ENCODE data around the gene RGS12. TPM values are rescaled to one million over a fixed set of nuclear protein-coding genes. Genes with fewer than 3 reads are reported as not detected.

RGS12 gene
- total RNA-seq, 1 donor from 2014 or later, result 107 TPM

GRCh38 chr4:3304831-3305609 is 12.2 kb downstream of the RGS12 start:
- Mint-ChIP-seq H3K27me3 (ENCODE audit: unreplicated experiment) (peaks cover 5% of the 10 kb centered on the region), H3K36me3 (ENCODE audit: unreplicated experiment) (no peaks in the 10 kb centered on the region), H3K9me3 (ENCODE audit: unreplicated experiment) (peaks cover 8% of the 10 kb centered on the region), H3K4me3 (ENCODE audit: unreplicated experiment) (peak overlapping the region; percentile 68), H3K27ac (ENCODE audit: unreplicated experiment) (peak overlapping the region; percentile 86), H3K4me1 (ENCODE audit: low read depth, unreplicated experiment) (peaks cover 54% of the 10 kb centered on the region)
- no peak for TF ChIP-seq CTCF (IDR thresholded peaks at IDR 0.05; ENCODE audit: partially characterized antibody, unreplicated experiment)
- no peak for DNase-seq

GRCh38 chr4:3305610-3306371 is 13.0 kb downstream of the RGS12 start:
- H3K27ac Mint-ChIP-seq (ENCODE audit: unreplicated experiment), result peak overlapping the region; percentile 86
- DNase-seq, result no peak

GRCh38 chr4:3306450-3306849 is 13.6 kb downstream of the RGS12 start:
- no peak for TF ChIP-seq CTCF (IDR thresholded peaks at IDR 0.05; ENCODE audit: partially characterized antibody, unreplicated experiment)
- Mint-ChIP-seq H3K9me3 (ENCODE audit: unreplicated experiment) (peaks cover 9% of the 10 kb centered on the region), H3K4me3 (ENCODE audit: unreplicated experiment) (peak overlapping the region; percentile 49), H3K27ac (ENCODE audit: unreplicated experiment) (peak overlapping the region; percentile 86), H3K27me3 (ENCODE audit: unreplicated experiment) (peaks cover 7% of the 10 kb centered on the region), H3K36me3 (ENCODE audit: unreplicated experiment) (no peaks in the 10 kb centered on the region), H3K4me1 (ENCODE audit: low read depth, unreplicated experiment) (peaks cover 59% of the 10 kb centered on the region)
- no peak for DNase-seq

More at GRCh38 chr4:3305610-3306371, 13.0 kb downstream of the RGS12 start:
- Mint-ChIP-seq H3K4me3 (ENCODE audit: unreplicated experiment) (peak overlapping the region; percentile 68), H3K4me1 (ENCODE audit: low read depth, unreplicated experiment) (peaks cover 58% of the 10 kb centered on the region), H3K9me3 (ENCODE audit: unreplicated experiment) (peaks cover 7% of the 10 kb centered on the region), H3K27me3 (ENCODE audit: unreplicated experiment) (peaks cover 5% of the 10 kb centered on the region), H3K36me3 (ENCODE audit: unreplicated experiment) (no peaks in the 10 kb centered on the region)
- TF ChIP-seq CTCF (IDR thresholded peaks at IDR 0.05; ENCODE audit: partially characterized antibody, unreplicated experiment), result no peak

- no peak for DNase-seq
- peaks cover 6% of the 10 kb centered on the region for H3K27me3 Mint-ChIP-seq (ENCODE audit: unreplicated experiment)
- H3K36me3 Mint-ChIP-seq (ENCODE audit: unreplicated experiment), result no peaks in the 10 kb centered on the region
- TF ChIP-seq CTCF (IDR thresholded peaks at IDR 0.05; ENCODE audit: partially characterized antibody, unreplicated experiment), result no peak
- peaks cover 59% of the 10 kb centered on the region for H3K4me1 Mint-ChIP-seq (ENCODE audit: low read depth, unreplicated experiment)
- H3K9me3 Mint-ChIP-seq (ENCODE audit: unreplicated experiment), result peaks cover 9% of the 10 kb centered on the region
- H3K27ac Mint-ChIP-seq (ENCODE audit: unreplicated experiment), result peak overlapping the region; percentile 59
- peak overlapping the region; percentile 49 for H3K4me3 Mint-ChIP-seq (ENCODE audit: unreplicated experiment)
Measured at GRCh38 chr4:3307060-3307459, 14.2 kb downstream of the RGS12 start.

- H3K4me1 Mint-ChIP-seq (ENCODE audit: low read depth, unreplicated experiment), result peaks cover 59% of the 10 kb centered on the region
- peaks cover 6% of the 10 kb centered on the region for H3K27me3 Mint-ChIP-seq (ENCODE audit: unreplicated experiment)
Measured at GRCh38 chr4:3307486-3307885, 14.7 kb downstream of the RGS12 start.

More at GRCh38 chr4:3307486-3307885, 14.7 kb downstream of the RGS12 start:
- Mint-ChIP-seq H3K9me3 (ENCODE audit: unreplicated experiment) (peaks cover 9% of the 10 kb centered on the region), H3K36me3 (ENCODE audit: unreplicated experiment) (no peaks in the 10 kb centered on the region), H3K27ac (ENCODE audit: unreplicated experiment) (no peak overlapping the region), H3K4me3 (ENCODE audit: unreplicated experiment) (no peak overlapping the region)
- DNase-seq, result no peak
- TF ChIP-seq CTCF (IDR thresholded peaks at IDR 0.05; ENCODE audit: partially characterized antibody, unreplicated experiment), result no peak
